K562 (cell line): ENCODE measurements around the gene TMEM95. TPM values are rescaled to one million over a fixed set of nuclear protein-coding genes. Genes with fewer than 3 reads are reported as not detected.

Experiments used
- DMBX1 ChIP-seq: fragments of 250-450 bp; sonication (Bioruptor Pico); IDR thresholded peaks from 2 replicates; pipeline ENCODE4 v1.8.0; 2022; ENCODE audit warnings: inconsistent platforms, mild to moderate bottlenecking, moderate library complexity, borderline replicate concordance
- E4F1 ChIP-seq: fragments of 250-450 bp; sonication (Bioruptor Pico); IDR thresholded peaks from 2 replicates; pipeline ENCODE4 v1.5.0; 2021; ENCODE audit warnings: mild to moderate bottlenecking, borderline replicate concordance
- EZH2 ChIP-seq: IDR thresholded peaks from 2 replicates; pipeline ENCODE4 v1.6.1; 2012; ENCODE audit warnings: low read depth, mild to moderate bottlenecking, inconsistent platforms, low read length, borderline replicate concordance
- FIP1L1 ChIP-seq: fragments of 200-400 bp; formaldehyde crosslinking; IDR thresholded peaks from 2 replicates; pipeline ENCODE4 v1.6.1; 2018; ENCODE audit warnings: mild to moderate bottlenecking, low read depth, low read length; ENCODE audit not compliant: poor library complexity, severe bottlenecking
- NFIC ChIP-seq: fragments of 450-650 bp; IDR thresholded peaks from 2 replicates; pipeline ENCODE4 v1.6.1; 2017; ENCODE audit warnings: mild to moderate bottlenecking, inconsistent platforms
- NONO ChIP-seq, 2 experiments: fragments of 200-400 bp in 1 of 2; fragments of 450-650 bp in 1 of 2; formaldehyde crosslinking in 1 of 2; IDR thresholded peaks; 2 replicates each; pipeline ENCODE4 v1.6.1; 2017; ENCODE audit warnings: low read depth in 2 of 2, mild to moderate bottlenecking in 2 of 2, moderate library complexity in 2 of 2, low read length in 1 of 2
- SIN3A ChIP-seq, 2 experiments: fragments of 150-350 bp in 1 of 2; IDR thresholded peaks; 2 replicates each; pipeline ENCODE4 v1.6.1; 2011 to 2016; ENCODE audit warnings: borderline replicate concordance in 2 of 2, low read depth in 2 of 2, low read length in 2 of 2, mild to moderate bottlenecking in 2 of 2, moderate library complexity in 2 of 2; ENCODE audit not compliant: control insufficient read depth in 1 of 2
- SMAD4 ChIP-seq: fragments of 250-450 bp; sonication (Bioruptor Pico); conservative IDR thresholded peaks from 2 replicates; pipeline ENCODE4 v1.8.0; 2021; ENCODE audit warnings: inconsistent platforms, mild to moderate bottlenecking, moderate library complexity
- SUPT5H ChIP-seq: fragments of 450-650 bp; IDR thresholded peaks from 2 replicates; pipeline ENCODE4 v1.6.1; 2016
- TCF3 ChIP-seq: sonication (generic); formaldehyde crosslinking; IDR thresholded peaks from 2 replicates; pipeline ENCODE4 v1.4.0; 2020; ENCODE audit warnings: mild to moderate bottlenecking, missing genetic modification reagents
- TEAD1 ChIP-seq, 2 experiments: fragments of 450-650 bp in 1 of 2; sonication (generic) in 1 of 2; formaldehyde crosslinking; IDR thresholded peaks; 2 replicates each; pipeline versions ENCODE4 v1.4.0 to v1.8.0; 2020 to 2022; ENCODE audit warnings: mild to moderate bottlenecking in 2 of 2, missing genetic modification reagents in 1 of 2
- ZEB2 ChIP-seq: fragments of 450-650 bp; IDR thresholded peaks from 2 replicates; pipeline ENCODE4 v1.6.1; 2016
- ZFP1 ChIP-seq: fragments of 450-650 bp; formaldehyde crosslinking; IDR thresholded peaks from 2 replicates; pipeline ENCODE4 v1.4.0; 2020; ENCODE audit warnings: mild to moderate bottlenecking, mixed read lengths
- ZNF431 ChIP-seq: sonication (generic); formaldehyde crosslinking; IDR thresholded peaks from 2 replicates; pipeline ENCODE4 v1.8.0; 2022; ENCODE audit warnings: mild to moderate bottlenecking, missing genetic modification reagents
- ZNF639 ChIP-seq, 2 experiments: fragments of 200-800 bp in 1 of 2; sonication (Bioruptor generic) in 1 of 2; sonication (generic) in 1 of 2; formaldehyde crosslinking in 1 of 2; IDR thresholded peaks in 1 of 2; conservative IDR thresholded peaks in 1 of 2; 2 replicates each; pipeline versions ENCODE4 v1.5.0 to v1.6.1; 2016 to 2020; ENCODE audit warnings: missing compliant biosample characterization in 1 of 2, missing genetic modification characterization in 1 of 2, missing genetic modification reagents in 1 of 2
- polyA plus RNA-seq, 8 experiments: library from polyadenylated mRNA; depleted of rRNA in 4 of 8; stranded (reverse) in 5 of 8; unstranded in 3 of 8; fragments of >200 nt; fragmentation: Nextera tagmentation in 2 of 8; fragmentation: Illumina TruSeq in 1 of 8; extraction: Ambion mirVana in 2 of 8; extraction: Trizol in 1 of 8; gene quantifications; 2 replicates each; pipeline versions ENCODE4 v1.2.1 to v1.2.3, GENCODE V29; 2011 to 2014; ENCODE audit warnings: inconsistent platforms in 1 of 8, missing spikeins in 1 of 8
- total RNA-seq, 7 experiments: library from RNA; depleted of rRNA in 6 of 7; stranded (reverse); fragments of >200 nt in 6 of 7; fragmentation: Illumina TruSeq in 2 of 7; extraction: Trizol in 2 of 7; gene quantifications; 2 replicates each; pipeline versions ENCODE4 v1.2.1 to v1.2.3, GENCODE V29; 2011 to 2021; ENCODE audit warnings: low replicate concordance in 1 of 7
- TF ChIP-seq, protein P1 (sequence below): fragments of 250-450 bp; sonication (Bioruptor Pico); IDR thresholded peaks from 2 replicates; pipeline ENCODE4 v1.4.0; 2020; ENCODE audit warnings: mild to moderate bottlenecking, moderate library complexity, borderline replicate concordance
- TF ChIP-seq, protein P2 (sequence below), 2 experiments: fragments of 450-650 bp; conservative IDR thresholded peaks; 2 replicates each; pipeline ENCODE4 v1.6.1; 2017; ENCODE audit warnings: mild to moderate bottlenecking in 2 of 2, moderate library complexity in 2 of 2

The TMEM95 gene
- total and polyA plus RNA-seq, 9 of the 15 experiments (the other 6 are each of a cell fraction or from before 2014, with no cell fraction given) = not detected

DNA sequence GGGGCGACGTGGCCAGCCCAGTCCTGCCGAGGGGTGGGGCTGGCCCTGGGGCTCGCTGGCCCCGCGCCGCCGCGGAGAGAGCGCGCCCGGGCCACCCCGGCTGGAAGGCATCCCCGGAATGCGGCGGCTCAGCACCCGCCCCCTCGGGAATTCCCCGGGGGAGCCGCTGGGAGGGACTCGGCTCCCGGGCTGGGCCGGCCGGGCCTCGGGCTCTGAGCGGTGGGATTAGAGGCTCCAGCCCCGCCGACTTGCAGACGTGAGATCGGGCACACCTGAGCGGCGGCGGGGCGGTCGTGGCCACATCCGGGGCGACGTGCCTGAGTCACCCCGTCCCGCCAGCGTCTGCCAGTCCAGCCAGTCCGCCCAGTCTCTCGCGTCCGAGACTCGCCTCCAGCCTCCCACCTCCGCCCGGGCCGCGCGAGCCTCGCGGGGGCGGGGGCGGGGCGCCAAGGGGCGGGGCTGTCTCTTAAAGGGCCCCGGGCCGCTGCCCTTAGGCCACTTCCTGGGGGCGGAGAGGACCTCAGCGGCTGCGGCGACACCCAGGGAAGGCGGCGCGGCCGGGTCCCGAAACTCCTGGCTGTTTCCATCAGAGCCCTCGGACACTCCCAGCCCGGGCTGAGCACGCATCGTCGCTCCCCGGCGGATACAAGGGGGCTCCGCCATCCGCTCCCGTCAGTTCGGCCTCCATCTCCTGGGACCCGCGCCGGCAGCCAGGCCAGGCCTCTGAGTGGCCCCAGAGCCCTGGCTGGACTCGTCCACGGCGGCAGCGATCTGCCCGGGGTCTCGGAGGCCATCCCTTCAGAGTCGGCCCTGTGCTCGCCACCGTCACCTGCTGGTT lies 3.1 kb upstream of the TMEM95 start, which contains the start of gene KCTD11 (continued):
- TF ChIP-seq, protein P1, sequence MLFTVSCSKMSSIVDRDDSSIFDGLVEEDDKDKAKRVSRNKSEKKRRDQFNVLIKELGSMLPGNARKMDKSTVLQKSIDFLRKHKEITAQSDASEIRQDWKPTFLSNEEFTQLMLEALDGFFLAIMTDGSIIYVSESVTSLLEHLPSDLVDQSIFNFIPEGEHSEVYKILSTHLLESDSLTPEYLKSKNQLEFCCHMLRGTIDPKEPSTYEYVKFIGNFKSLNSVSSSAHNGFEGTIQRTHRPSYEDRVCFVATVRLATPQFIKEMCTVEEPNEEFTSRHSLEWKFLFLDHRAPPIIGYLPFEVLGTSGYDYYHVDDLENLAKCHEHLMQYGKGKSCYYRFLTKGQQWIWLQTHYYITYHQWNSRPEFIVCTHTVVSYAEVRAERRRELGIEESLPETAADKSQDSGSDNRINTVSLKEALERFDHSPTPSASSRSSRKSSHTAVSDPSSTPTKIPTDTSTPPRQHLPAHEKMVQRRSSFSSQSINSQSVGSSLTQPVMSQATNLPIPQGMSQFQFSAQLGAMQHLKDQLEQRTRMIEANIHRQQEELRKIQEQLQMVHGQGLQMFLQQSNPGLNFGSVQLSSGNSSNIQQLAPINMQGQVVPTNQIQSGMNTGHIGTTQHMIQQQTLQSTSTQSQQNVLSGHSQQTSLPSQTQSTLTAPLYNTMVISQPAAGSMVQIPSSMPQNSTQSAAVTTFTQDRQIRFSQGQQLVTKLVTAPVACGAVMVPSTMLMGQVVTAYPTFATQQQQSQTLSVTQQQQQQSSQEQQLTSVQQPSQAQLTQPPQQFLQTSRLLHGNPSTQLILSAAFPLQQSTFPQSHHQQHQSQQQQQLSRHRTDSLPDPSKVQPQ = no peak
- TF ChIP-seq EZH2 = no peak
- 0 out of 2 replicates have a peak, but pooled peaks have one; percentile 23 for TF ChIP-seq ZEB2
- TF ChIP-seq, protein P2, sequence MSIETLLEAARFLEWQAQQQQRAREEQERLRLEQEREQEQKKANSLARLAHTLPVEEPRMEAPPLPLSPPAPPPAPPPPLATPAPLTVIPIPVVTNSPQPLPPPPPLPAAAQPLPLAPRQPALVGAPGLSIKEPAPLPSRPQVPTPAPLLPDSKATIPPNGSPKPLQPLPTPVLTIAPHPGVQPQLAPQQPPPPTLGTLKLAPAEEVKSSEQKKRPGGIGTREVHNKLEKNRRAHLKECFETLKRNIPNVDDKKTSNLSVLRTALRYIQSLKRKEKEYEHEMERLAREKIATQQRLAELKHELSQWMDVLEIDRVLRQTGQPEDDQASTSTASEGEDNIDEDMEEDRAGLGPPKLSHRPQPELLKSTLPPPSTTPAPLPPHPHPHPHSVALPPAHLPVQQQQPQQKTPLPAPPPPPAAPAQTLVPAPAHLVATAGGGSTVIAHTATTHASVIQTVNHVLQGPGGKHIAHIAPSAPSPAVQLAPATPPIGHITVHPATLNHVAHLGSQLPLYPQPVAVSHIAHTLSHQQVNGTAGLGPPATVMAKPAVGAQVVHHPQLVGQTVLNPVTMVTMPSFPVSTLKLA (conservative IDR thresholded peaks at IDR 0.05) = peak in 1 of 2 experiments; percentile 65; a peak in 2 of 4 replicates
- TF ChIP-seq E4F1 (CRISPR knock-in tag) = no peak
- TF ChIP-seq SIN3A (IDR thresholded peaks at IDR 0.05; ENCODE audit: borderline replicate concordance in 2 of 2, control insufficient read depth in 1 of 2, low read depth in 2 of 2, low read length in 2 of 2) = peak; percentile 16 to 29; a peak in 2 of 4 replicates
- peak in 1 of 2 experiments; percentile 87; a peak in 1 of 4 replicates for TF ChIP-seq TEAD1 (CRISPR knock-in tag; IDR thresholded peaks at IDR 0.05)
- TF ChIP-seq DMBX1 (CRISPR knock-in tag) = no peak
- no peak for TF ChIP-seq ZNF431 (CRISPR knock-in tag)
- peak; percentile 93 for TF ChIP-seq SMAD4 (CRISPR knock-in tag)
- TF ChIP-seq FIP1L1 = peak; percentile 39
- 0 out of 4 replicates have a peak, but pooled peaks of 1 of the 2 experiments have one; percentile 8 for TF ChIP-seq NONO (IDR thresholded peaks at IDR 0.05; ENCODE audit: low read depth in 2 of 2, low read length in 1 of 2)
- peak in 1 of 2 experiments; percentile 67; a peak in 2 of 4 replicates for TF ChIP-seq ZNF639 (CRISPR knock-in tag; conservative IDR thresholded peaks at IDR 0.05 in 1 of 2, IDR thresholded peaks at IDR 0.05 in 1 of 2)
- no peak for TF ChIP-seq ZFP1
- 0 out of 2 replicates have a peak, but pooled peaks have one; percentile 7 for TF ChIP-seq TCF3 (CRISPR knock-in tag)
- TF ChIP-seq SUPT5H = 0 out of 2 replicates have a peak, but pooled peaks have one; percentile 35
- TF ChIP-seq NFIC = no peak
